DMS 273 (cell line): ENCODE measurements around the gene SLC25A53.

Experiments used
- DNase-seq: peaks from one replicate; lab custom pipeline; 2025; ENCODE audit not compliant: unreplicated experiment; lab: John Stamatoyannopoulos, UW

Gene SLC25A53

DNA sequence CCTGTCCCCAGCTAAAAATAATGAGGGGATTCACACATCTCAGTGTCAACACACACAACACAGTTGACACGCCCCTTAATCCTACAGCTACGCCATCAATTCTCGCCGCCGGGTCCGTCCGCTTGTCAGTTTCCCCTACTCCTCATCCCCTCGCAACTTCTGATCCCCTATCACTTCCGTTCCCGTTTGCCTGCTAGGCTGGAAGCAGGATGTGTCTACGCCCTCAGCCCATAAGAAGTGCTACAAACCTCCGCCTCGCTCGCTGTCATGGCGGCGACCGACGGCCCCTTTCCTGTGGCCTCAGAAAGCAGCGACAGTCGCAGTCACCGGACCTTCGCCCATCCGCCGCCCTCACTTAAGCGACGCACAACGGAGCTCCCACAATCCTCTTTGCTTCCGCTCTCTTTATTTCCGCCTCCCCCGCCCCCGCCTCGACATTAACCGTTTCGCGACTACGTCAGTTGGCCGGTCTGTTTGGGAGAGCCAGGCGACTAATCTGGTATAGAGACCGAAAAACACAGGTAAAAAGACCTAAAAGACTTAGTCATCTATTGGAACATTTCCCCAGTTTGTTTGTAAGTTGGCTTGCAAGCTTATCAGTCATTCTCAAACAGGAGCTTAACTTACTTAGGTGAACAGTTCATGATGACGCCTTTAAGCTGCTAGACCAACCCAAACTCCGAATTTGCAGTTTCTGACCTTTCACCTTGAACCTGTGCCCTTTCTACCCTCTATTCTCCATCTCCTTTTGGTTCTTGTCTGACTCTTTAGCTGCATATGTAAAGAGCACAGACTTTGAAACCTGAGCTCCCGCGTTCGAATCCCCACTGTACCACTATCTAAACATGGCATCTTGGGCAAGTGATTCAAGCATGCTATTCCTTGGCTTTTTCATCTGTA is at the start of gene SLC25A53:
SLC25A53 (minus strand) TSS at position 380 of the 900 bp plus-strand sequence. CDS start 51,752 bp downstream, outside the sequence.
- DNase-seq, result peak; percentile 92

DNA sequence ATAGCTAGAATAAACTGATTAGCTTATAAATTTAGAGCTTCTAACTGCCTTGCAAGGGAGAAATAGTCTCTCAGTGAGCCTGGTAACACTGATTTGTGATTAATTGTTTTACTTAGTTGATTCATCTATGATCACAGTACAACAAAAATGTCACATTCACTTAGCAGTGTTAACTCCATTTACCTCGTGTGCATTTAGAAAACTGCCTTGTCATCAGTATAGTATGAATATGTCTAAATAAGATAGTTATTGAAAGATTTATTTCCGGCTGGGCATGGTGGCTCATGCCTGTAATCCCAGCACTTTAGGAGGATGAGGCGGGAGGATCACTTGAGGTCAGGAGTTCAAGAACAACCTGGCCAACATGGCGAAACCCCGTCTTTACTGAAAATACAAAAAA is 48.7 kb upstream of the SLC25A53 start:
- DNase-seq, result no peak

GRCh38 chrX:104195489-104196084 is 38.8 kb upstream of the SLC25A53 start:
- peak; percentile 72 for DNase-seq

- no peak for DNase-seq
Observed at GRCh38 chrX:104195013-104195412, 38.2 kb upstream of the SLC25A53 start.

- DNase-seq, result no peak
Observed at GRCh38 chrX:104193485-104193884, 36.7 kb upstream of the SLC25A53 start.

GRCh38 chrX:104189837-104190236 is 33.0 kb upstream of the SLC25A53 start:
- no peak for DNase-seq

DNA sequence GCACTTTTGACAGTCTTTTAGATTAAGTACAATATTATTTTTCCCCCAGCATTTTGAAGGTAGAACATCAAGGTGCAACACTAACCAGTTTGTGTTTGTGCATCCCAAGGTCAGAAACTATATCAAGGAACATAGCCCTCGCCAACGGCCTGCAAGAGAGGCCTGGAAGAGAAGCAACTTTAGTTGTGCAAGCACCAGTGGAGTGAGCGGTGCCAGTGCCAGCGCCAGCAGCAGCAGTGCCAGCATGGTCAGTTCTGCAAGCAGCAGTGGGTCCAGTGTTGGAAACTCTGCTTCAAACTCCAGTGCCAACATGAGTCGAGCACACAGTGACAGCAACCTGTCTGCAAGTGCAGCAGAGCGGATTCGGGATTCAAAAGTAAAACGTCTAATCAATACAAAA is 31.1 kb upstream of the SLC25A53 start:
- DNase-seq, result no peak

DNA sequence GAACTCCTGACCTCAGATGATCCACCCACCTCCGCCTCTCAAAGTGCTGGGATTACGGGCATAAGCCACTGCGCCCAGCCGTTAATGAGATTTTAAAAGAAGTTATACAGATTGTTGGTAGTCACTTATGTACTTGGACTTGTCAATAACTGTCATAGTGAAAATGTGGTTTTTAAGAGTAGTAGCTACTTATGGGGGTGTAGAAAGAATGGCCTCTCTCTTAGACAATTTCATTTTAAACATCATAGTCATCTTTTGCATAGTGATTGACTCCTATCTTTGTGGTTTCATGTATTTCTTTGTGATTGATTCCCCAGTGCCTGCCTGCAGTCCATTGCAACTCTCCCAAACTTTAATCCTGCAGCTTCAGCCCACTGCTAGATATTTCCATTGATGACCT is 26.9 kb upstream of the SLC25A53 start:
- no peak for DNase-seq

- DNase-seq, result no peak
Observed at GRCh38 chrX:104173841-104174240, 17.0 kb upstream of the SLC25A53 start.

DNA sequence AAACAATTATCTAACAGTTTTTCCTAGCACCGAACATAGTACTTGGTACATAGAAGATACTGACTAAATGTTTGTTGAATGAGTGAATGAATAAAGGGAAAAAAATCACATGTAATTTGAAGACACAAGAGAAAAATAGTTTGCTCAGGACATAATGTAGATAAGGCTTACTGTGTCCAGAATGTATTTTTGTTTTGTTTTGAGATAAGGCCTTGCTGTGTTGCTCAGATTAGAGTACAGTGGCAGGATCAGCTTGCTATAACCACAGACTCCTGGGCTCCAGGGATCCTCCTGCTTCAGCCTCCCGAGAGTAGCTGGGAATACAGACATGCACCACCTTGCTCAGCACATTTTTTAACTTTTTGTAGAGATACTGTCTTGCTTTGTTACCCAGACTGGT is 16.0 kb upstream of the SLC25A53 start:
- DNase-seq, result no peak

DNA sequence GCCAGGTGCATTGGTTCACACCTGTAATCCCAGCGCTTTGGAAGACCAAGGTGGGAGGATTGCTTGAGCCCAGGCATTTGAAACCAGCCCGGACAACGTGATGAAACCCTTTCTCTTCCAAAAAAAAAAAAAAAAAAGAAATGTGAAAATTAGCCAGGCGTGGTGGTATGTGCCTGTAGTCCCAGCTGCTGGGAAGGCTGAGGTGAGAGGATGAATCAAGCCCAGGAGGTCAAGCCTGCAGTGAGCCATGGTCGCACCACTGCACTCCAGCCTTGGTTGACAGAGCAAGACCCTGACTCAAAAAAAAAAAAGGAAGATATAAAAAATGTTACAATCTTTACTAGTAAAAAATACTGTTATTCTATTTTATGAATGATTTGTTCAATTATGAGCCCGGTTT is 15.3 kb upstream of the SLC25A53 start:
- DNase-seq, result no peak

DNA sequence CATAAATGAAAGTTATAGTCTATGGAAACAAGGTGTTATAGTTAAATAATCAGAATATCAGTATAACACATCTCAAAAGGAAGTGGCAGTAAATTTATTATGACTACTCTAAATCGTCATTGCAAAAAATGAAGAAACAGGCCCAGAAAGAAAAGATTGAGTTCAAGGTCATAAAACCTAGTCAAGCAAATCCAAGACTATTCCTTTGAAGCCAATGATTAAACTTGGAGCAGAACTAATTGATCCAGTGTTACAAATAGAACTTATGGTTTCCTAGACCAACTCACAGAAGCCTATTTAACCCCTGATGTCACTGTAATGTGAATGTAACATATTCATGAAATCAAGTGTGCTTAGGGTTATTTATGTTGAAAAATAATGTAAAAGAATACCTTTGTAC is 11.3 kb upstream of the SLC25A53 start:
- no peak for DNase-seq

- DNase-seq, result peak; percentile 26
Observed at GRCh38 chrX:104166735-104167436, 10.1 kb upstream of the SLC25A53 start.

GRCh38 chrX:104165894-104166734 is 9.3 kb upstream of the SLC25A53 start, which contains the start of gene FAM199X:
TSS of gene FAM199X (plus strand) at chrX:104166453. CDS start at chrX:104166786, 333 bp downstream.
- peak; percentile 95 for DNase-seq

GRCh38 chrX:104151037-104151436 is 5.8 kb downstream of the SLC25A53 start:
- DNase-seq, result no peak

GRCh38 chrX:104141087-104141760 is 15.6 kb downstream of the SLC25A53 start:
- DNase-seq, result no peak

DNA sequence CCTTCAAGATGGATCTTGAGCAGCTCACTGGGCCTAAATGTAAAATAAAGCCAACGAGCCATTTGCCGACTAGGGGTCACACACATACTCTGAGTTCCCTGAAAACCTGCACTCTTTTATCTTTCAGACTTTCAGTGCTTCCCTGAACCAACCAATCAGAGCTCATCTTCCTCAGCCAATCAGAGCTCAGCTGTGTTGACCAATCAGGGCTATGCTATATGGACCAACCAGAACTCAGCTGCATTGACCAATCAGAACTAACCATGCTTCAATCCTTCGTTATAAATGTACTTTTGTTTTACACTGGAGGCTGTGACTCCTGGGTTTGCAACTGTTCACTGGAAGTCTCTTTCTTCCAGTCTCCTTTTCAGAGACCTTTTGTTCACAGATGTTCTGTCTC is 19.3 kb downstream of the SLC25A53 start:
- peak; percentile 11 for DNase-seq

DNA sequence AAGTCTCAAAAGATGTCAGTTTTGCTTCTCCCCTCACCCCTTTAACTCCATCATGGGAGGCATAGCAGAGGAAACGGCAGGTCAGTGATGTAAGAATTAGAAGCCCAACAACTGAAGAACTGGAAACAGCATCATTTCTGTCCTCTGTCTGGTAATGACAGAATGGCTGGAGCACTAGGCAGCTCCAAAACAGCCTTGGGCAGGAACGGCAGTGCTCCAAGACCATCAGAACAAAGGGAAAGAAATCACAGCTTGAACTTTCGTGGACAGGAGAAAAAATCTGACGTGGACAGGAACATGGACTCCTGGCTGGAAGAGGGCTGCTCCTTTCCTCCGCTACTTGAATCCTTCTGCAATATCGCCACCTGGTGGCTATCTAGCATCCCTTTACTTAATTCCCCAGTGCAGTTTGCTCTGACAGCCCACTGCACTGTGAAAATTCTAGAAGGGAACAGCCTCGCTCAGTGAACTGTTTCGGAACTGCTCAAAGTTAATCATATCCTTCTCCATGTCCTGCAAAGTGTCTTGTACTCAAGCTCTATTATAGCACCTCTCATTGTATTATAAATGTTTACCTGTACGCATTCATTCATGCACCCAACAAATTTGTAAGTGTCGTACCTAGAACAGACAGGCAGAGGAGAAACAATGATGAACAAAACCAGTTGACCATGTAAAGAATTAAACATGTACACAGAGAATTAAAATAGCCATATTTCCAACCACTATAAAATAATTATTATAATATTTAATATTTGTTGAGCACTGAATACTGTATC is 20.4 kb downstream of the SLC25A53 start:
- peak; percentile 93 for DNase-seq

DNA sequence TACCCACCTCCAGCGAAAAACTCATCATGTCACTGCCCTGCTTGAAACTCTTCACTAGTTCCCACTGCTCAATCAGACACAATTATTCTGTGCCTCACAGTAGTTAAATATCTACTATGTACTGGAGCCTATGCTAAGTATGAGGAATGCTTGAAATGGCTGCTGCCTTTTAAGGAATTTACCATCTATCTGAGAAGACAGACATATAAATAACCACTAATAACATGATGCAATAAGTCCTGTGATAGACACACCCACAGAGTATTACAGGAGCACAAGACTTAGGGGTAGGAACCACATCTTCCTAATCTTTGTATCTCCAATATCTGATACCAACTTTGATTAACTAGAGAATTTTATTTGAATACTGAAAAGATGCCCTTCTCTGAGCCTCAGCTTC is 21.1 kb downstream of the SLC25A53 start:
- DNase-seq, result no peak
